Measurements from ENCODE around the gene TAP1. TPM values are rescaled to one million over a fixed set of nuclear protein-coding genes. Genes with fewer than 3 reads are reported as not detected.

Gene TAP1
- total and polyA plus RNA-seq, 2 of the 8 experiments (the other 6 are each of a cell fraction or from before 2014, with no cell fraction given): 16.8 to 22.0 TPM

GRCh38 chr6:32889533-32889932, 36.0 kb upstream of the TAP1 start (continued):
- no peak for TF ChIP-seq CBX8 (IDR thresholded peaks at IDR 0.05; ENCODE audit: borderline replicate concordance, low read depth, low read length)
- no peak for TF ChIP-seq USF2 (IDR thresholded peaks at IDR 0.05; ENCODE audit: low read length)
- TF ChIP-seq SP4 (IDR thresholded peaks at IDR 0.05; ENCODE audit: low read length): no peak
- no peak for TF ChIP-seq GABPA (IDR thresholded peaks at IDR 0.05; ENCODE audit: borderline replicate concordance, insufficient read depth, low read length)

Measured in H1 (cell line).